Measurements from ENCODE around the gene ABI2.

ABI2 gene

DNA sequence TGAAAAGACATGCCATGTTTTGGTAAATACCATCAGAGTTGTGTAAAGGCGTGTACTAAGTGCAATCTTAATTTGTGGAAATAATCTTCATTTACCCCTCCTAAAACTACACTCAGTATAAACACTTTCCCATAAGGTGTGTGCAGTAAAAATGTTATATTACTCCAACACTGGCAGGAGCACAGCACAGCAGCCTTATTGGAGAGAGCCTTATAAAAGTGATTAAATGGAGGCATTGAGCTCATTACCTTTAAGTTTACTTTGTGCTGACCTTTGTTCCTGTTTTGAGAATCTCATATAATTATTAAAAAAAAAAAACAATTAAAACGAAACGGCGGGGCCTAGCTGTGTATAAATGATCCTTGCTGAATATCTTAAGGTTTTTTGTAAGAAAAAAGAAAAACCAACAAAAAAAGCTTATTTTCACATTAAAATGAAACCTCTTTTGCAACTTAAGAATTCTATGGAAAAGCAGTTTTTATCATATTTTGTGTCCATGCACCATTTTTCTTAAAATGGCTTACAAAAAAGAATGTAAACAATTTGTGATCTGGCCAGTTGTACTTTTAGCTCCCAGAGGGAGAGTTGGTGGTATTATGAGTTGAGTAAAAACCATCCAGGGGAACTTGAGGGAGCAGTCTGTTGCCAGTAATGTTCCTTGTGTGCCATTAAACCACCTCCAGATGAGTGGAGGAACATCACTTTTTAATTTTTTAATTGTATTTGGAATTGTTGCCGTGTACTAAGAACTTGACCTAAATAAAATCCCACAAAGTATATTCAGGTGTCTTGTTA lies 103.4 kb downstream of the ABI2 start:
- FAIRE-seq, result no peak

DNA sequence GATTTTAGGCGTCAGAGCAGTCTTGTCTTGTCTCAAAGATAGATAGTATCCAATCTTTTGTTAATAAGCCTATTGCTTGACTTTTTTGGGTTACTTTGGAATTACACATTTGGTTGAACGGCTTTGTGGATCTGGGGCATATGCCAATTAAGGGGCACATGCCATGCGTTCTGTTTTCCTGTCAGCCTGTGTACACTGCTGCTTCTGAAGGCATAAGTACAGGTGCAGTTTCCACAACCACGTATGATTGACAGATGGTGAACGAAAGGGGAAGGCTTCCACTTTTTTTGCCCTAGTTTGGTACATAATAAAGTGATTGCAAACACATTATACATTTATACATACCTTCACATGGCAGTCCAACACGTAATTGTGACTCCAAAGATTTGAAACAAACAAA lies 104.6 kb downstream of the ABI2 start:
- FAIRE-seq, result no peak

DNA sequence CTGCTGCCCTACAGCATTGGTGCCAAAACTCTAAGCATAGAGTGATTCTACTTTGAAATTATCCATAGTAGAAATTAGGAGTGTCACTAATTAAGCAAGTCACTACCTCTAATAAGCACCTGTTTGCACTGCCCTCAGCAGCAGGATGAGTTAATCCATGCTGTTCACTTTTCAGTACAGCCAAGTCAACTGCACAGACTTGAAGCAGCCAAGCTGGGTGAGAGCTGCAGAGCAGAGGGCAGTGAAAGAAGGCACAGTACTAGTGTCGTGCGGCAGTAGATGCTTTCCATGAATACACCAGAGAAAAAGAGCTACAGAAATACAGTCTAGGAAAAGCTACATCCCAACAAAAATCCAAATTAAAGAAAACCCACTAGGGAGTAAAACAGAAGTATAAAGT lies 108.3 kb downstream of the ABI2 start:
- no peak for FAIRE-seq

GRCh38 chr2:203437511-203437910 lies 109.3 kb downstream of the ABI2 start:
- FAIRE-seq, result no peak

GRCh38 chr2:203438528-203438927 lies 110.3 kb downstream of the ABI2 start:
- FAIRE-seq, result no peak

DNA sequence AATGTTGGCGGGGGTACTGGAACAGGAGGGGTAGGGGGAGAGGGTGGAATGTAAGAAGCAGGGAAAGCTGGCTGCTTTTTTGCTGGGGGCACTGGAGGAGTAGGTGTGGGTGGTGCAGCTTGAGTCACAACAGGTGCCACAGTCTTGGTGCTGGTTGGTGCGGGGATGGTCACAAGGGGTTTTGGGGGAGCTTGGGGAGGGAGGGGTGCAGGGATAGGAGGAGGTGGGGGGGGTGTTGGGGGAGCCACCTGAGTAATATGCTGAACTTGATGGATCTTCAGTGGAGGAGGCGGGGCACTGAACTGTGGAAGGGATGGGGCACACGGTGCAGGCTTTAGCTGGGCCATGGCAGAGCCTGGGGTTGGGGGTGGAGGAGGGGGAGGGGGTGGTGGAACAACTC lies 112.5 kb downstream of the ABI2 start:
- no peak for FAIRE-seq

GRCh38 chr2:203441463-203441862 lies 113.3 kb downstream of the ABI2 start:
- no peak for FAIRE-seq

DNA sequence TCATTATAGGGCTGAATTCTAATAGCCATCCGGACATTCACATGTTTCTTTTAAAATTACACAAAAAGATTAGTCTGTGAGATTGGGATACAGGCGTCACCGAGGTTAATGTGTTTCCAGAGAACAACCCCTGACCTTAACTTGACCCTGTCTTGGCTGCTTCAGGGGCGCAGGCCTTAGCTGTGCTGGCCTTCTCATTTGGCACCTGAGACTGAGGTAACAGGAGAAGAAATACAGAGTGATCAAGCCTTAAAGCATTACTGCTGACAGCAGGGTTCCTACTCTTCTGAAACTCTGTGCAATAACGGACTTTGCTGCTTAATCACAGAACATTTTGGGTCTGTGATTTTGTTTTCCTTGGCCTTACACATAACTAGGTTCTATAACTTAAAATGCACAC lies 114.3 kb downstream of the ABI2 start:
- FAIRE-seq, result no peak

DNA sequence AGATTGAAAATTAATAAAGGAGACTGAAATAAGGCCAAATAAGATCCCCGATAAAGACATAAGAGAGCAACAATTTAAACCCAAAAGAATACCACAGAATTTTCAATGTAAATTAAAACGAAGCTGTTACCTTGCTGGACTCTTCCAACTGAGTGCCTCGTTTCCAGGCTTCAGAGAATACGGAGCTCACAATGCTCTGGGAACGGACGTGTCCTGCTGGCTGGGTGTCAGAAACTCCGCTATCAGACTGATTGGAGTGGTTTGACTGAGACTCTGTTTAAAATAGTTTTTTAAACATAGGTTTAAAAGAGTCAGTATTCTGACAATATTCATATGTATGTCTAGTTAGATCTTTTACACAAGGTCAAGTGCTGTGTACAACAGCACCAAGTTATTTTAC lies 116.5 kb downstream of the ABI2 start:
- no peak for FAIRE-seq

DNA sequence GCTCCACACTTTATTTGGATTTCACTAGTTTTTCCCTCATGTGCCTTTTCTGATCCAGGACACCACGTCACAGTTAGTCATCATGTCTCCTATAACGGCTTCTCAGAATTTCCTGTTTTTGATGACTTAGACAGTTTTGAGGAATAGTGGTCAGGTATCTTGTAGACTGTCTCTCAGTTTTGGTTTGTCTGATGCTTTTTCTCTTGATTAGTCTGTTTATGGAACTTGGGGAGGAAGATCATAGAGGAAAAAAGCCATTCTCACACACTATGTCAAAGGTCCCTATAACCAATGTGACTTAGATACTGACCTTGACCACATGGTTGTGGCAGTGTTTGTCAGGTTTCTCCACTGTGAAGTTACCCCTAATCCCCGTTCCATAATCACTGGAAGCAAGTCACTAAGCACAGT lies 117.9 kb downstream of the ABI2 start:
- no peak for FAIRE-seq

- no peak for FAIRE-seq
These were observed 118.6 kb downstream of the ABI2 start for GRCh38 chr2:203446780-203447179.

- no peak for FAIRE-seq
These were observed 122.4 kb downstream of the ABI2 start for GRCh38 chr2:203450561-203450960.

- FAIRE-seq, result no peak
These were observed 122.8 kb downstream of the ABI2 start for GRCh38 chr2:203451011-203451410.

DNA sequence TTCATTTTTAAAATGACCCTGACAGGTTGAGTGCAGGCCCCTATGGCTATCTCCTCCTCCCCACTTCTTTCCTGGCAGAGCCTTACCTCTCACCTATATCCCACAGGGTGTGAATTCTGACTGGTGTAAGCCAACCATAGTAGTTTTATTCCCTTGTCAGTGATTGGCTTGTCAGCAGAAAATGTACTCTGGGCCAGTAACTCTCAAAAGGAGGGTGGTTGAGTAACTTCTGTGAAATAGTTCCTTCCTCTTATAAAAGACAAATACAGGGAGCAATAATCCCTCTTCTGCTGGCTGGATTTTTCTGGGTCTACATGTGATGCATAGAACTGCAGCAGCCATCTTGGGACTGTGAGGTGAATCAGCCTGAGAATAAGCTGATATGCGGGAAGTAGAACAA lies 123.5 kb downstream of the ABI2 start:
- no peak for FAIRE-seq

- FAIRE-seq, result peak; percentile 96
These were observed 125.8 kb downstream of the ABI2 start for GRCh38 chr2:203453858-203454451.

DNA sequence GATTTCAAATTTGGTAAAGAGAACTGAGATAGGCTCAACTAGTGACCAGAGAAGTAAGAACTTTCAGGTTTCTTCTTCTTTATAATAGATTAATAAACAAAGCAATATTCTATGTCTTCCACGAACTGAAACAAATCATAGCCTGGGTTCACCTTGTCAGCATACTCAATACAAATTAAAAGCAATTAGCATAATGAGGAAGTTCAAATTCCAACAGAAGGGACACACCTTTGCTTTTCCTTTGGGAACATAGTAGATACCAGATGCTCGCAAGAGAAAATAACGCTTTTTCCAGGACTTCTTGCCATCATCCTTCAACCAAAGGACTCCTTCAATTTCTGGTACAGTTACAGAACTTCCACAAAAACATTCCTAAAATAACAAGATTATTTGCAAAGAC lies 127.0 kb downstream of the ABI2 start:
- no peak for FAIRE-seq

- no peak for FAIRE-seq
These were observed 133.6 kb downstream of the ABI2 start for GRCh38 chr2:203461746-203462145.

DNA sequence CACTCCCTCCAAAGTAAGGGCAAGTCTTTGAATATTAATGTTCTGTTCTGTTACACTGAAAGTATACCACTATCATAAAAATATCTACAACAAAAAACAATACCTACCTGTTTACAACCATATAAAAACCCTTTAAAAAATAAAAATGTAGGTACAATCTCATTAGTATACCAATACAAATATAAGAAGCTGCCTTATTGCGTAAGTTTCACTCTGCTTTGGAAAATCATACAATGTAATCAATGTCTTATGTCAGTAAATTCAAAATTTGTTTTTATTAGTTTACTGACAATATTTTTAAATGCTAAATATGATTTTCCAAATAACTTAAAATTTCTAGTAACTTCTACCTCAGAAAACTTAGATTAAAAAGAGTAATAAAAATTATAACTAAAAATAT lies 134.1 kb downstream of the ABI2 start:
- FAIRE-seq, result peak; percentile 62

DNA sequence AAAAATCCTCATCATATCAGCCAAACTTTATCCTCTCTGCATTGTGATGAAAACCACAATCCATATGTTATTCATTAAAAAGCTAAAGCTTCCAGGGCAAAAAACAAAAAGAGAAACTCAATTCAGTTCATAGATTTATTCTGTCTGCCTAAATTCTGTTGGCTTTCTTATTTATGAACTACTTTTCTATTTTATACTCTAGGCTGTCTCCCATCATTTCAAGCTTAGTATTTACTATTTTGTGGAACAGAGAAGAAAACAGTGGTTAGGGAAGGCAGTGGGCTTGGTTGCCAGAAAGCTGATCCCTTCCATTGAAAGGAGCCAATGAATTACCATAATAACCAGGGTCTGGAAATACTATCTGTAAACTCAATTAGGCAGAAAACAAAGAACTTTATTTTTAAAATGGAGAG lies 135.1 kb downstream of the ABI2 start:
- FAIRE-seq, result no peak

GRCh38 chr2:203469546-203469945 lies 141.4 kb downstream of the ABI2 start:
- no peak for FAIRE-seq

DNA sequence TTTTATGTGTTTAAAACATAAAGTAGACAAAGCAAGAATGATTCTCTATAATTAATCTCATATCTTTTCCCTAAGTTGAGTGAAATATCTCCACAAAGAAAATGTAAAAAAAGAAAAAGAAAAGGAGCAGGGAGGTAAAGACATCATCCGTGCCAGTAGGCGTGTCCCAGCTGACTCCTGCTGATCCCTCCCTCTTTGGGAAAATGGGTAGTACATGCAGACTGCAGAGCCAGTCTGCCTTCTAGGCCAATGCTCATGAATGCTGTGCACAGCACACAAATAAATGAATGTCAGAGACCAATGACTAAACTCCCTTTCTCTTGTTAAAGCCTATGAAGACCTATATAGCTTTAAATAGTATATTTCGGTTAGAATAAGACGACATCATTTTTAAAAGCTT lies 142.2 kb downstream of the ABI2 start:
- FAIRE-seq, result no peak

DNA sequence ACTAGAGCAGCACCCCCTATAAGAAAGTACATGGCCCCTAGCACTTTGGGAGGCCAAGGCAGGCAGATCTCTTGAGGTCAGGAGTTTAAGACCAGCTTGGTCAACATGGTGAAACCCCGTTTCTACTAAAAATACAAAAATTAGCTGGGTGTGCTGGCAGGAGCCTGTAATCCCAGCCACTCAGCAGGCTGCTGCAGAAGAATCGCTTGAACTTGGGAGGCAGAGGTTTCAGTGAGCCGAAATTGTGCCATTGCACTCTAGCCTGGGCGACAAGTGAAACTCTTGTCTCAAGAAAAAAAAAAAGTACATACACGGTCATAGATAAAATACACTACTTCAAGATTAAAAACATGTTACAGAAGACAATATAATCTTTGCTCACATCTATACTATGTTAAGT lies 143.1 kb downstream of the ABI2 start:
- no peak for FAIRE-seq

DNA sequence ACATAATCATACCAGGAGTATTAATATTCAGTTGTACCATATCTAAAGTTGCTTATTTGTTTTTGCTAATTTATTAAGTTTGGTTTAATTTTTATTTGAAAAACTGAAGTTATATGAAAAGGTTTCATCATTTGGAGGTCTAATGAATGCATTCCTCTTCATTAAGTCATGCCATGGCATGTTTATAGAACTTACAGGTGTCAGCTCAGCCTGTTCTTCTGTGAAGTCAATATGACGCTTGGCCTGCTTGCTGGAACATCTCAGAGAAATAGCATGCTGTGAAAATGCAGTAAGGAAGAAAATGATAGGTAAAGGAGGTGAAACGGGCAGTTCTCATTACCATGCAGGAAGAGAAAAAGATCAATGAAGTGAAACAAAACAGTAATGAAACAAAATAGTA lies 148.7 kb downstream of the ABI2 start:
- no peak for FAIRE-seq

DNA sequence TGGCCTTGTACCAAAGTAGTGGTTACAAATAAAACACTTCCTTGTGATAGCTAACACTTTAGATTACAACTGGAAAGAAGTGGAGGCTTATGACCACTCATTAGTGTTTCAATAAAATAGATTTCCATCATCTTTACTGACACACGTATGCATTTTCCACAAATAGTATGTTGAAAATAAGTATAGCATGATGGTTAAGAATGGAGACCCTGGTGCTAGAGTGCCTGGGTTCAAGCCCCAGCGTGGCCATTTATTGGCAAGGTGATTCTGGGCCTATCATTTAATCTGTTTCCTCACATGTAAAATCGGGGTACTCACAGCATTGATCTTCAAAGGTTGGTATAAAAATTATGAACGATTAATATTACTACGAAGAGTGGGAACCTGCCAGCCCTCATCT lies 152.4 kb downstream of the ABI2 start:
- FAIRE-seq, result no peak

All from A204.1 (cell line).